ENCODE data around the gene SETDB1. TPM values are rescaled to one million over a fixed set of nuclear protein-coding genes. Genes with fewer than 3 reads are reported as not detected.

SETDB1 gene
- total and polyA plus RNA-seq, 2 of the 13 experiments (the other 11 are each of a cell fraction or from before 2014, with no cell fraction given): 33.1 to 34.6 TPM

DNA sequence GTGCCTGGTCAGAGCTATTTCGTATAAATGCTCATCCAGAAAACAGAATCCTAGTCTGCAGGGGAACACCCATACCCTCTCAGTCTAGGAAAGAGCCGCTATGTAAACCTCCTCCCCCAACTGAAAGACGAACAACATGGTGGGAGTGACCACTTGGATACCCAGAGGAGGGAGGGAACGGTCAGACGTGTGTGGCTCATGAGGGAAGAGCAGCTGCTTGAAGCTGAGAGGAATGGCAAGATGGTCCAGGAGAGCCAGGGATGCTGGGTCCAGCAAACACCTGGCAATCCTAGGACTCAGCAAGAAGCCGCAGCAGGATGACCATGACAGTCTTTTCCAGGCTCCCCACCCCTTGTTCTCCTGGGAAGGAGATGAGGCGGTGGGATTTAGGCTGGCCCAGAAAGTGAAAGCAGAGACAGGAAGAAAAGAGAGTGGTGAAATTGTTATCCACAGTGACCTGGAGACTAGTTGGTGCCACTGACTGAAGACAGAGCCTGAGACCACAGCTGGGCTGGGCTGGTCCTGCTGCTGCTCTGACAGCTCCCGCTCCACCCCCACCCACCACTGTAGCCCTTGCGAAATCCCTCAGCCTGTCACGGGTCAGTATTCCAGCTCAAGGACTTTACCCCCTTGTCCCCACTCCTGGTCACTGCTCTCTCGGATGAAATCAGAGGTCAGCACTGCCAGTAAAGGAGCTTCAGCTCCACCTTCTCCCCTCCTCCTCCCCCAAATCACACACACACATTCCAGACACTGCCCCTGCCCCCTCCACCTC, 44.8 kb downstream of the SETDB1 start (continued):
- TF ChIP-seq RXRA (CRISPR knock-in tag; IDR thresholded peaks at IDR 0.05) (peak; percentile 95), ZFP36L2 (CRISPR knock-in tag; IDR thresholded peaks at IDR 0.05) (no peak), BHLHE40 (IDR thresholded peaks at IDR 0.05; ENCODE audit: low read length) (peak; percentile 86), KAT2B (IDR thresholded peaks at IDR 0.05; ENCODE audit: borderline replicate concordance, low read depth, low read length) (no peak), ZSCAN31 (CRISPR knock-in tag; IDR thresholded peaks at IDR 0.05; ENCODE audit: low read depth) (peak; percentile 86), NCOA2 (CRISPR knock-in tag; IDR thresholded peaks at IDR 0.05) (peak; percentile 88), CEBPB (IDR thresholded peaks at IDR 0.05; ENCODE audit: borderline replicate concordance, low read depth, low read length) (peak; percentile 99), KDM3A (CRISPR knock-in tag; IDR thresholded peaks at IDR 0.05; ENCODE audit: low read depth) (peak; percentile 35; the same call in 1 of the 2 replicates), TIGD3 (CRISPR knock-in tag; IDR thresholded peaks at IDR 0.05; ENCODE audit: borderline replicate concordance) (no peak), KAT8 (CRISPR knock-in tag; IDR thresholded peaks at IDR 0.05) (0 out of 2 replicates have a peak, but pooled peaks have one; percentile 27), GATAD2A (CRISPR knock-in tag; IDR thresholded peaks at IDR 0.05) (peak; percentile 88)
- TF ChIP-seq, protein P1, sequence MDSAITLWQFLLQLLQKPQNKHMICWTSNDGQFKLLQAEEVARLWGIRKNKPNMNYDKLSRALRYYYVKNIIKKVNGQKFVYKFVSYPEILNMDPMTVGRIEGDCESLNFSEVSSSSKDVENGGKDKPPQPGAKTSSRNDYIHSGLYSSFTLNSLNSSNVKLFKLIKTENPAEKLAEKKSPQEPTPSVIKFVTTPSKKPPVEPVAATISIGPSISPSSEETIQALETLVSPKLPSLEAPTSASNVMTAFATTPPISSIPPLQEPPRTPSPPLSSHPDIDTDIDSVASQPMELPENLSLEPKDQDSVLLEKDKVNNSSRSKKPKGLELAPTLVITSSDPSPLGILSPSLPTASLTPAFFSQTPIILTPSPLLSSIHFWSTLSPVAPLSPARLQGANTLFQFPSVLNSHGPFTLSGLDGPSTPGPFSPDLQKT (CRISPR knock-in tag; IDR thresholded peaks at IDR 0.05; ENCODE audit: borderline replicate concordance): no peak
- TF ChIP-seq, protein P2, sequence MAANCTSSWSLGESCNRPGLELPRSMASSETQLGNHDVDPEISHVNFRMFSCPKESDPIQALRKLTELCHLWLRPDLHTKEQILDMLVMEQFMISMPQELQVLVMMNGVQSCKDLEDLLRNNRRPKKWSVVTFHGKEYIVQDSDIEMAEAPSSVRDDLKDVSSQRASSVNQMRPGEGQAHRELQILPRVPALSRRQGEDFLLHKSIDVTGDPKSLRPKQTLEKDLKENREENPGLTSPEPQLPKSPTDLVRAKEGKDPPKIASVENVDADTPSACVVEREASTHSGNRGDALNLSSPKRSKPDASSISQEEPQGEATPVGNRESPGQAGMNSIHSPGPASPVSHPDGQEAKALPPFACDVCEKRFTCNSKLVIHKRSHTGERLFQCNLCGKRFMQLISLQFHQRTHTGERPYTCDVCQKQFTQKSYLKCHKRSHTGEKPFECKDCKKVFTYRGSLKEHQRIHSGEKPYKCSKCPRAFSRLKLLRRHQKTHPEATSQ (CRISPR knock-in tag; IDR thresholded peaks at IDR 0.05; ENCODE audit: borderline replicate concordance): 0 out of 2 replicates have a peak, but pooled peaks have one; percentile 61
- TF ChIP-seq, protein P3, sequence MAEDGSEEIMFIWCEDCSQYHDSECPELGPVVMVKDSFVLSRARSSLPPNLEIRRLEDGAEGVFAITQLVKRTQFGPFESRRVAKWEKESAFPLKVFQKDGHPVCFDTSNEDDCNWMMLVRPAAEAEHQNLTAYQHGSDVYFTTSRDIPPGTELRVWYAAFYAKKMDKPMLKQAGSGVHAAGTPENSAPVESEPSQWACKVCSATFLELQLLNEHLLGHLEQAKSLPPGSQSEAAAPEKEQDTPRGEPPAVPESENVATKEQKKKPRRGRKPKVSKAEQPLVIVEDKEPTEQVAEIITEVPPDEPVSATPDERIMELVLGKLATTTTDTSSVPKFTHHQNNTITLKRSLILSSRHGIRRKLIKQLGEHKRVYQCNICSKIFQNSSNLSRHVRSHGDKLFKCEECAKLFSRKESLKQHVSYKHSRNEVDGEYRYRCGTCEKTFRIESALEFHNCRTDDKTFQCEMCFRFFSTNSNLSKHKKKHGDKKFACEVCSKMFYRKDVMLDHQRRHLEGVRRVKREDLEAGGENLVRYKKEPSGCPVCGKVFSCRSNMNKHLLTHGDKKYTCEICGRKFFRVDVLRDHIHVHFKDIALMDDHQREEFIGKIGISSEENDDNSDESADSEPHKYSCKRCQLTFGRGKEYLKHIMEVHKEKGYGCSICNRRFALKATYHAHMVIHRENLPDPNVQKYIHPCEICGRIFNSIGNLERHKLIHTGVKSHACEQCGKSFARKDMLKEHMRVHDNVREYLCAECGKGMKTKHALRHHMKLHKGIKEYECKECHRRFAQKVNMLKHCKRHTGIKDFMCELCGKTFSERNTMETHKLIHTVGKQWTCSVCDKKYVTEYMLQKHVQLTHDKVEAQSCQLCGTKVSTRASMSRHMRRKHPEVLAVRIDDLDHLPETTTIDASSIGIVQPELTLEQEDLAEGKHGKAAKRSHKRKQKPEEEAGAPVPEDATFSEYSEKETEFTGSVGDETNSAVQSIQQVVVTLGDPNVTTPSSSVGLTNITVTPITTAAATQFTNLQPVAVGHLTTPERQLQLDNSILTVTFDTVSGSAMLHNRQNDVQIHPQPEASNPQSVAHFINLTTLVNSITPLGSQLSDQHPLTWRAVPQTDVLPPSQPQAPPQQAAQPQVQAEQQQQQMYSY (CRISPR knock-in tag; IDR thresholded peaks at IDR 0.05): no peak
- TF ChIP-seq, protein P4, sequence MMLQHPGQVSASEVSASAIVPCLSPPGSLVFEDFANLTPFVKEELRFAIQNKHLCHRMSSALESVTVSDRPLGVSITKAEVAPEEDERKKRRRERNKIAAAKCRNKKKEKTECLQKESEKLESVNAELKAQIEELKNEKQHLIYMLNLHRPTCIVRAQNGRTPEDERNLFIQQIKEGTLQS (CRISPR knock-in tag; IDR thresholded peaks at IDR 0.05): peak; percentile 78; the same call in 1 of the 2 replicates
- TF ChIP-seq, protein P5, sequence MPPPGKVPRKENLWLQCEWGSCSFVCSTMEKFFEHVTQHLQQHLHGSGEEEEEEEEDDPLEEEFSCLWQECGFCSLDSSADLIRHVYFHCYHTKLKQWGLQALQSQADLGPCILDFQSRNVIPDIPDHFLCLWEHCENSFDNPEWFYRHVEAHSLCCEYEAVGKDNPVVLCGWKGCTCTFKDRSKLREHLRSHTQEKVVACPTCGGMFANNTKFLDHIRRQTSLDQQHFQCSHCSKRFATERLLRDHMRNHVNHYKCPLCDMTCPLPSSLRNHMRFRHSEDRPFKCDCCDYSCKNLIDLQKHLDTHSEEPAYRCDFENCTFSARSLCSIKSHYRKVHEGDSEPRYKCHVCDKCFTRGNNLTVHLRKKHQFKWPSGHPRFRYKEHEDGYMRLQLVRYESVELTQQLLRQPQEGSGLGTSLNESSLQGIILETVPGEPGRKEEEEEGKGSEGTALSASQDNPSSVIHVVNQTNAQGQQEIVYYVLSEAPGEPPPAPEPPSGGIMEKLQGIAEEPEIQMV (CRISPR knock-in tag; IDR thresholded peaks at IDR 0.05; ENCODE audit: low read depth): 0 out of 2 replicates have a peak, but pooled peaks have one; percentile 50
